Left renal pelvis (tissue), 4 donors: ENCODE results near the gene GALNS. TPM values are rescaled to one million over a fixed set of nuclear protein-coding genes. Genes with fewer than 3 reads are reported as not detected.

Experiments used
- DNase-seq, 4 donors: peaks; one replicate each; pipeline ENCODE4 v3.0.0-alpha.2; 2013; ENCODE audit warnings: low read depth in 4 of 4, low spot score in 3 of 4
- polyA plus RNA-seq, 4 donors: library from polyadenylated mRNA; unstranded; fragments of 120-200 nt; gene quantifications; one replicate each; pipeline ENCODE4 v1.2.1, GENCODE V29; 2013; ENCODE audit not compliant: insufficient read length in 4 of 4

The GALNS gene
- polyA plus RNA-seq, 4 donors, result 19.8 to 26.7 (median 22.1) TPM

DNA sequence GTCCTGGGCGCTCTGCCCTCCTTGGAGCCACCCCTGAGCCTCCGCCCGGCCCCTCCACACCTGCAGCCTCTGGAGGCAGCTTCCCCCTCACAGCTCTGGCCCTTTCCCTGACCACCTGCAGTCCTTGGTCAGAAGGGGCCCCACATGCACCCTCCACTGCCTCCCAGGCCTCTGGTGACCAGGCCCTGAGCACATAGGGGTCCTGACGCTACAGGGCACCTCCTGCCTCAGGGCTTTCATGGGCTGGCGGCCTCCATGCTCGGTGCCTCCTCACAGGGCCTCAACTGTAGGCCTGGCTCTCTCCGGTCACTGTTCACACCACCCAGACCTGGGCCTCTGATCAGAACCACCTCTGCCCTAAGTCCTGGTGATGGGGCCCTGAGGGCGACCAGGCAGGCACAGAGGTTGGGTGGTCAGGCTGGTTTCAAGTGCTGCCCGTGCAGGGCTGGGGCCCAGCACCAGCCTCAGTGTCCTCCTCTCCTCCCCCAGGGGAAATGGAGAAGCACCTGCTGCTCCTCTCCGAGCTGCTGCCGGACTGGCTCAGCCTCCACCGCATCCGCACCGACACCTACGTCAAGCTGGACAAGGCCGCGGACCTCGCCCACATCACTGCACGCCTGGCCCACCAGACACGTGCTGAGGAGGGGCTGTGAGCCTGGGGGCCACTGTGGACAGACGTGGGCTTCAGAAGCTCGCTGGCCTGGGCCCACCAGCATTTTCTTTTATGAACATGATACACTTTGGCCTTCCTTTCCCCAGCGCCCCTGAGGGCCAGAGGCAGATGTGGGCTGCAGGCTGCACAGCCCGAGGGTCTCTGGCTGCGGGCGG, 48.9 kb downstream of the GALNS start:
- DNase-seq, result no peak

DNA sequence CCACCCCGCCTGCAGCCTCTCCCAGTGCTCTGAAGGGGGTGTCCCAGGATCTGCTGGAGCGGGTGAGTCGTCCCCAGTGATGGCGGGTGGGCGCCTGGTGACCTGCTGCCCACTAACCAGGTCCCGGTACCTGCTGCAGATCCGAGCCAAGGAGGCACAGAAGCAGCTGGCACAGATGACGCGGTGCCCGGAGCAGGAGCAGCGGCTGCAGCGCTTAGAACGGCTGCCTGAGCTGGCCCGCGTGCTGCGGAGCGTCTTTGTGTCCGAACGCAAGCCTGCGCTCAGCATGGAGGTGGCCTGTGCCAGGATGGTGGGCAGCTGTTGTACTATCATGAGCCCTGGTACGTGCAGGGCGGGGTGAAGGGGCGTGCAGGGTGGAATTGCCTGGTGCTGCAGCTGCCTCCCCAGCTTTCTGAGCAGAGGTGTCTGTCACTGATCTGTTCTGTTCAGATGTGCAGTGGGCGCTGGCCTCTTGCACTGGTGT, 49.6 kb downstream of the GALNS start:
- DNase-seq, result no peak

DNA sequence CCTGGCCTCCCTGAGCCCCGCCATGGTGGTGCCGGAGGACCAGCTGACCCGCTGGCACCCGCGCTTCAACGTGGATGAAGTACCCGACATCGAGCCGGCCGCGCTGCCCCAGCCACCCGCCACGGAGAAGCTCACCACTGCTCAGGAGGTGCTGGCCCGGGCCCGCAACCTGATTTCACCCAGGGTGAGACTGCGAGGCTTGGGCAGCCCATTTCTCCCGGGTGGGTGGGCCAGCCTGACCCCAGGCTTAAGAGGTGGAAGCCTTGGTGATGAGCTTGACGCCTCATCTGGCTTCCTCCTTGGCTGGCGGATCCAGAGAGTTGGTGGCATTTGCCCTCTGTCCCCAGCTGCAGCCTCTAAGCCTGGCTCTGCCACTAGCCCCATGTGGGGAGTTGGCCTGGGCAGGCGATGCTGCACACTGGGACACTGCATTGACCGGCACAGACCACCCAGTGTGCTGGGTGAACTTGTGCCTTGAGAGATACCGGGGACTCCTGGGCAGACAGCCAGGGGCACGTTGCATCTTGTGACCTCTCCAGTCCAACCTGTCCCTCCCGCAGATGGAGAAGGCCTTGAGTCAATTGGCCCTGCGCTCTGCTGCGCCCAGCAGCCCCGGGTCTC, 50.1 kb downstream of the GALNS start:
- DNase-seq, result no peak

DNA sequence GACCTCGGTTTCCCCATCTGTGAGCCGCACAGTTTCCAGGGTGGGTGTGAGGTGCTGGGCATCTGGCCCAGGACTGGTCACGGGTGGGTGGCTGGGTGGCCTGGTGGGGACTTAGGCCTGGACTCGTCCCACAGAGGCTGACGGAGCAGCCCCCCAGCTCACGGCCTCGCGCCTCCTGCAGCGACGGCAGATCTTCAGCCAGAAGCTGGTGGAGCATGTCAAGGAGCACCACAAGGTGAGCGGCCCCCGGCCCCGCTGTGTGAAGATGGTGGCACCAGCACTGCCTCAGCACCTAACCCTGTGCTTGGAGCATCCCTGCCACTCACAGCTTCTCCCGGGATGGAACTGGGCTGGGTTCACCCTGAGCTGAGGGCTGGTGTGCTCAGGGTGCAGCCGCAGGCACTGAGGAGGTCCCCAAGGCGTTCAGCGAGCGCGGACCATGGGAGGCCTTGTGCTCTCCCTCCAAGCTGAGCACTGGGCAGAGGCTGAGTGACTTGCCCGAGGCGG, 50.8 kb downstream of the GALNS start:
- DNase-seq, result no peak

DNA sequence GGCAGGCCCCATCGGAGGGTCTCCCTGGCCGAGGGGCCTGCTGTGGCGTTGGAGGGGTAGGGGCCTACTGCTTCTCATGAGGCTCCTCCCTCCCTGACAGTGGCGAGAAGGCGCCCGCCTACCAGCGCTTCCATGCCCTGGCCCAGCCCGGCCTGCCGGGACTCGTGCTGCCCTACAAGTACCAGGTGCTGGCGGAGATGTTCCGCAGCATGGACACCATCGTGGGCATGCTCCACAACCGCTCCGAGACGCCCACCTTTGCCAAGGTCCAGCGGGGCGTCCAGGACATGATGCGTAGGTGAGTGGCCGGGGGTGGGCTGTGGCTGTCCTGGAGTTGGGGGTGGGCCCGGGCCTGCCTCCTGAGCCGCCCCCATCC, 51.4 kb downstream of the GALNS start:
- no peak for DNase-seq

DNA sequence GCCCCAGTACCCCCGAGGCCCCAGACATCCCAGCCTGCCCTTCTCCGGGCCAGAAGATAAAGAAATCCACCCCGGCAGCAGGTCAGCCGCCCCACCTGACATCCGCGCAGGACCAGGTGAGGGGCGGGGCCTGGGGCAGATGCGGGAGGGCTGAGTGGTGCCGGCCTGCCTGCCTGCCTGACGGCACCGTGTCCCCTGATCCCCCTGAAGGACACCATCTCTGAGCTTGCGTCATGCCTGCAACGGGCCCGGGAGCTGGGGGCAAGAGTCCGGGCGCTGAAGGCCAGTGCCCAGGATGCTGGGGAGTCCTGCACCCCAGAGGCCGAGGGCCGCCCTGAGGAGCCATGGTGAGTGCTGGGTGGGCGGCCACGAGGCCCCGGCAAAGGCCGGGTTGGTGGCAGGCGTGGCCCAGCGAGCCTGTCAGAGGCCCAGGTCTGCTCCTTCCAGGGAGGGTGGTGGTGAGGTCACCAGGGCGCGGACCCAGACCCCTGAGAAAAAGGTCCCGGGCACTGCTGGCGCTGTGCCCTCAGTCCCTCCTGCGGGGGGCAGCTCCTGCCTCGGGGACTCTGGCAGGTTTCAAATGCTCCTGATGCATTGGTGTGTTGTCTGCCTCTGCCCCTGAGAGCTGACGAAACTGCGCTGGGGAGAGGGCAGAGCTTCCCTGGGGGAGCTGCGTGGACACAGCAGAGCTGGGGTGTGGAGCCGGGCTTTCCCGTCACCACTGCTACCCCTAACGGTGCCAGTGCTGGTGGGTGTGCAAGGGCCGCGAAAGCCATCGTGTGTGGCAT, 52.0 kb downstream of the GALNS start:
- no peak for DNase-seq

DNA sequence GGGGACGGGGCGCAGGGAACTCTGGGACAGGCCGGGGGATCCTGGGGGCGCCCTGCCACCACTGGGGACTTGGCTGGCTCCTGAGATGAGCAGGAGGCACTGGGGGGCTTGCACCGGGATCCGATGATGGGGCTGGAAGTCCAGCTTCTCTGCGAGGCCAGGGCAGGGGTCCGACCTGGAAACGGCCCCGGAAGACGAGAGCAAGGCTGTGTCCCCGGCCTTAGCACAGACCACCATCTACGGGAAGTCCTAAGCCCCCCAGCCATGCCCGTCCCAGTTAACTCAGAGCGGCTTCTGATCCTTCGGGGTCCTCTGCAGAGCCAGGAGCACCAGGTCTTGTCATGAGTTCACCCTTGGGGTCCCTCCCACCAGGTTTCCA, 52.6 kb downstream of the GALNS start:
- no peak for DNase-seq

DNA sequence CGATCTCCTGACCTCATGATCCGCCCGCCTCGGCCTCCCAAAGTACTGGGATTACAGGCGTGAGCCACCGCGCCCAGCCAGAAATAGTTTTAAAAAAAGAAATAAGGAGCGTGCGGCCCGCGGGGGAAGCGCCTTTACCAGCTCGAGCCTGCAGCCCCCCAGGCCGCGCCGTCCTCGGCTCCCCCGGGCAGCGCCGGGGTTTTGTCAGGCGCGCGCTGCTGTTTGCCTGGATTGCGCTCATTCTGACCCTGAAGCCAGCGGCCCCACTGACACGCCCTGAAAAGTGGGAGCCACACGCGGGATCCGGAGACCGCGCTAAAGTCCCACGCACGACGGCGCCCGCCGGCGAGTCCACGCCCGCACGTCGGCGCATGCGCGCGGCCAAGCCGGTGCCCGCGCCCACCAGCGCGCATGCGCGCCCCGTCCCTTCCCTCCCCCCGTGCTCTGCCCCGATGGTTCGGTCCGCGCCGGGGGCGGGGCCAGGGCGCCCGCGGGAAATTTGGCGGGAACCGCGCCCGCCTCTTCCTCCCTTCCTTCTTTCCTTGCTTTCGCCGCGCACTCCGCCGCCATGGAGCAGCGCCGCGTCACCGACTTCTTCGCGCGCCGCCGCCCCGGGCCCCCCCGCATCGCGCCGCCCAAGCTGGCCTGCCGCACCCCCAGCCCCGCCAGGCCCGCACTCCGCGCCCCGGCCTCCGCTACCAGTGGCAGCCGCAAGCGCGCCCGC, 53.3 kb downstream of the GALNS start, which contains the start of gene CDT1:
Gene CDT1, plus strand, starts transcription at position 526 of the 724 bp plus-strand sequence. Its CDS starts 43 bp downstream, at position 569.
- DNase-seq, result peak in 3 of 4 donors; percentile 64 to 74 (median 68)

DNA sequence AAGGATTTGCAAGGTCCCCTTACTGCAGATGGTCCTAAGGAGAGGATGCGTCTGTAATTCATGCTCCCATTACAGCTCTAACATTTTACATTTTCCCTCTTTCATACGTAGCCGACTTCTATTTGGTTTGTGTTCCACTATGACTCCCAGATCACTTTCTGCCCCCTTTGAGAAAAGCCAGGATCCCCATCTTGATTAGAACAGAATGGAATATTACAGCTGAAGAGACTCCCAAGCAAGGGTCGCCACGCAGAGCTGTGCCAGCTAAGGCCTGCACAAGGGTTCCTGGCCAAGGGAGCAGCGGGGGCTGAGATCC, 56.5 kb downstream of the GALNS start:
- no peak for DNase-seq

DNA sequence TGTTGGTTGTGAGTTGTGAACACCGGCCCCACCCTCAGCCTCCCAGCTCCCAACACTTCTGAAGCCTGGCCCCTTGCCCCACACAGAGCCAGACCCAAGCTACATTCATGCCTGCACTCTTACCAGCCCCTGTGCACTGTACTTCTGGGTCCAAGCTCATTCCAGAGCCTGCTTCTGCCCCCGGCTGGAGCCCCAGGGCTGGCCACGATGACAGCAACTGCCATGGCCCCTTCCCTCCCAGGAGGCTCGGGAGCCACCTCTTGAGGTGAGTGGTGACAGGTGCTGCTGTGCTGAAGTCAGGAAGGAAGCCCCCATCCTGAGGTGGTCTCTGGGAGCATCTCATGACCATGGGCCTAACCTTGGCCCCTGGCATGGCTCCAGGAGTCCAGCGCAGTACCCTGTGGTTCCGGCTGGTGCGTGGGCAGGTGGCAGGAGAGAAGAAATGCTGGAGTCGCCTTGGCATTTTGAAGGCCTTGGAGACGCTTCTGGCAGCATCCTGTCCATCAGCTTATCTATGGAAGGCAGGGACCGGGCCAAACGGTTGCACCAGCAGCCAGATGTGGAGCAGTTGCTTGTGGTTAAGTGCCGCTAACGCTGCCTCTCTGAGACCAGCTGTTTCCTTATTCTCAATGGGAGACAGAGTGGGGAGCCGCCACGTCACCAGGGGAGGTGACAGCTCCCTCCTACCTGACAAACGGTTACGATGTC, 57.0 kb downstream of the GALNS start:
- DNase-seq, result no peak

DNA sequence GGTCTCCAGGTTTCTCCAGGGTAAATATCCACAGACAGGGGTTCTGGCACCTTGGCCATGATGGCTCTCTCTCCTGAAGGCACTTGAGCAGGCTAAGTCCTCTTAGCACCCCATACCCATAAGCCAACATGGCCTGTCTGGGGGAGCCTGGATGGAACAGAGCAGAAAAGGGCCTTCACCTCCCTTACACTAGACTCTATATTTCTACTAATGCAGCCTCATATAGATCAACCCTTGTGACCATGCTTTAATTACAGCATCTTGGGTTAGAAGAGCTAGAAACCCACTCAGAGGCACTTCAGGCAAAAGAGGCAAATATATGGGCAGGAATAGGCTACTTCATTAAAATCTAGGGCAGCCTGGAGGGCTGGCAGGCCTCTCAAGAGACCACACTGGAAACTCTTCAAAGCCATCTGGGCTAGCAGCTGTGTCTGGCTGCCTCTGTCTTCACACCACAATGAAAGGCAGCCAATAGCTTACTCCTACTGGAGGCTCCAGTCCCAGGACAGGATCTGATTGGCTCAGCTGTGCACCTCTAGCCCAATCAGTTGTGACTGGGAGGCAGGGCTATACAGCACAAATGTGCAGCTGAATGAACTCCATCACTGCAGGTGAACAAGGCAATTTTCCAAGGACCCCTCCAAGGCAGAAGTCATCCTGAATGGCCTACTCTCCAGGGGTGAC, 57.8 kb downstream of the GALNS start:
- DNase-seq, result no peak

DNA sequence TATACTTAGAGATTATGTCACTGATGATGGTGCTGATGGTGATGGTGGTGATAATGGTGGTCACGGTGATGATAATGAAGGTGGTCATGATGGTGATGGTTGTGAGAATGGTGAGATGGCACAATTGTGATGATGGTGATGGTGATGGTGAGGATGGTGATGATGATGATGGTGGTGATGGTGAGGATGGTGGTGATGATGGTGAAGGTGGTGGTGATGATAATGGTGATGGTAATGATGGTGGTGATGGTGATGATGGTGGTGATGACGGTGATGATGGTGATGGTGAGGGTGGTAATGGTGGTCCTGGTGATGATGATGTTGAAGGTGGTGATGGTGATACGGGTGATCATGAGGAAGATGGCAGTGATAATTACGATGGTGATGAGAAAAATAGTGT, 58.7 kb downstream of the GALNS start:
- no peak for DNase-seq

DNA sequence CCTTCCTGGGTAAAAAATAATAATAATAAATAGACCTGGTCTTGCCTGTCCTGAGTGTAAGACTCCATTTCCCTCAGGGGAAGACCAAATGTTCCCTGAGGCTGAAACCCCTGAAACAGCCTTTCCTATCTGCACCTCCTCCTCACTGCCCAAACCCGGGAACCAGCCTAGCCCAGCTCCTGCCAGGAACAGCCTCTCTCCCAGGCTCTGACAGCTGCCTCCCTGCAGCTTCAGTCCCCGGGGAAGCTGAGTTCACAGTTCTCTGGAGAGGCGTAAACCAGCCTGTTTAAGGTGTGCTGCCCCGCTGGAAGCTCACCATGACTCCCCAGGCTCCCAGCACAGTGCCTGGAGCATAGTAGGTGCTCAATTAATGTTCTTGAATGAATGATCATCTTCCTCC, 60.5 kb downstream of the GALNS start:
- DNase-seq, result no peak

DNA sequence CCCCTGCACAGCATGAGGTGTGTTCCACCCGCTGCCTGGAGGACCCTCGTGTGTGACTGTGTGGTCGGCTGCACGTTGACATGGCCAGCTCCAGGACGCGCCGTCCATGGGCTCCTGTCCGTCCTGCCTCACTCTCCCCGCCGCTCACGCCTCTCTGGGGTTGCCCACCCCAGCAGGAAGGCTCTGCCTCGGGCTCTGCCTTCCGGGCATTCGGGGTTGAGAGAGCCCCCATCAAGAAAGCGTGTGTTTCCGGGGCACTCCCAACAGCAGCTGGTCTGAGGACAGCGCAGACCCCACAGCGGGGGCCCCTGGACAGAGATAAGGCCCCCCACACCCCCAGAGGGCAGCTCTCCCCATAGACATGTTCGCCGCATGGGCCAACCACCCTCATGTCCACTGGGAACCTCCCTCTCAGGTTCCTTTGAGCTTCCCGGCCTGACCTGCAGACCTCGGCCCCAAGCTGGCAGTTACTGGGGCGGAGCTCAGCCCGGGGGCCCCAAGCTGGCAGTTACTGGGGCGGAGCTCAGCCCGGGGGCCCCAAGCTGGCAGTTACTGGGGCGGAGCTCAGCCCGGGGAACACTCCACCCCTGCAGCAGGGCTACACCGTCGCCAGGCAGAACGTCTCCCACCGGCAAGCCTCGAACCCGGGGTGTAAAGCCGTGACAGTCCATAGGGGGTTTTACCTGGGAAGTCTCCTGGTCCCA, 63.3 kb downstream of the GALNS start:
- no peak for DNase-seq

DNA sequence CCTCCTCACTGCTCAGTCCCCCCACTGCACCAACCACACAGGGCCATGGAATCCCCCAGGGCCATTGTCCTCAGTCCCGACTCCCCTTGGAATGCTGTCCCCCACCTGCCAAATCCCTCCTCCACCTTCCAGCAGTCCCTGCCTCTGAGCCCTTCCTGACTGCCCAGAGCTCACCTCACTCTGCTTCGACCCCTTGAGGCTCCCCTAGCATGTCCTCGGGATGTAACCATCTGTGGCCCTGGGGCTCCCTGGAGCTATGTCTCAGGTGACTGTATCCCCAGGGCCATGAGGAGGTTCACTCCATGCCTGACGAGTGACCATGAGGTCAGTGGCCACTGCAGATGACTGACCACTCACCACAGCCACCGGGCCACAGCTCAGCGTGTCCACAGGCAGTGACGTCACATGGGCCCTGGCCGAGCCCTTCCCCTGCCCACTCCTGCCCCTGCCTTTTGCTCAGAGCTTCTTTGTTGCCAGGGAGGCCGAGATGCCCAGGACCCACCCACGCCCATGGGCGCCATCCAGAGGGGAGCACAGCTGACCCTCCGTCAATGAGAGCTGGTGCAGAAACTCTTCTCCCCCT, 64.0 kb downstream of the GALNS start:
- DNase-seq, result no peak

DNA sequence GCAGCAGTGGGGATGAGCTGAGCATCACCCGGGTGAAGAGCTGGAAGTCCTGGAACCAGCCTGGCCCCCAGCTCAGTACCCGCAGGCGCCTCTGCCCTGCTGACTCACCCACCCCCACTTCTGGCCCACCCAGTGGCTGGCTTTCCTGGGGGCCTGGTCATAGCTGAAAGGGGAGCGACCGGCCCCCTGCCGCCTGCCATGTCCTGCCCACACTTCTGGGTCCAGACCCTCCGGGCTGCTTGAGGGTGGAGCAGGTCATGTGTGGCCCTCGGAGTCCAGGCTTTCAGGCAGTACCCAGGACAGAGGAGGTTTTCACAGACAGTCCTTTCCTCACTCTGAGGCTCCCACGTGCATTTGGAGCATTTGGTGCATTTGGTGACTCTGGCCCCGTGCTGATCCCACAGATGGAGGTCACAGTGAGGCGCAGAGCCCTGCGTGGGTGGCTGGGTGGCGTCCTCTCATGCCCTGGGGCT, 64.6 kb downstream of the GALNS start:
- DNase-seq, result no peak

DNA sequence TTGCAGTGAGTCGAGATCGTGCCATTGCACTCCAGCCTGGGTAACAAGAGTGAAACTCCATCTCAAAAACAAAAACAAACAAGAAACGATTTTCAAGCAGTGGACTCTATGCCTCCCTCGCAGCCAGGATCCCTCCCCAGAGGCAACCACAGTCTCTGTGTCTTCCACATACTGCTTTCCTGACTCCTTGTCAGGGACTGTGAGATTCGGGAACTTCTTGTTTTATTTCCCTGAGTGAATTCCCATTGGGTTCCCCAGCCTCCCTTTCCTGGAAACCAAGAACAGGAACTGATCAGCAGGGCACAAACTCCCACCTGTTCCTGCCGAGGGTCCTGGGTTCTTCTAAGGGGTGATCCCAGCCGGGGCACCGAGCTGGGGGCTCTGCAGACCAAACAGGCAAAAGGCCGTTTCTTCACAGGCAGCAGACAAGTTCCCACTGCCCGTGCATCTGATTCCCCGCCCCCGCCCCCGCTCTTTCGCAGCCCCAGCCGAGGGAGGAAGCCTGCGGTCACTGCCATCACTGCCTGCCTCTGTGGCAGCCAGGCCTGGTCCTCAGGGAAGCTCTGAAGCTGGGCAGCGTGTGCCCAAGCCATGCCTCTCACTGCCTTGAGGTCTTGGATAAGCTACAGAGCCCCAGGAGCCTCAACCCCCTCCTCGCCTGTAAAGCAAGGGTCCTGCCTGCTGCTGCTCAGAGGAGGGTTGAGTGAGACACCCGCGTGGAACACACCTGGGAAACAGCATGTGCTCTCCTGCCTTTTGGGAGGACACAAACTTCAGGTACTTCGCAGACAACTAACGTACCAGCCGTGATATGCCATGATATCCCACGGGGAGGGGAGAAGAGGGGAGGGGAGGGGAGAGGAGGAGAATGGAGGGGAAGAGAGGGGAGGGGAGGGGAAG, 66.2 kb downstream of the GALNS start:
- DNase-seq, result no peak
